Endodermal cell (in vitro differentiated cells): ENCODE measurements around the gene OR52A5. TPM values are rescaled to one million over a fixed set of nuclear protein-coding genes. Genes with fewer than 3 reads are reported as not detected.

Source experiments
- DNase-seq: peaks from one replicate; pipeline ENCODE4 v3.0.0-alpha.2; 2017
- H3K27ac ChIP-seq: 2 replicates; pipeline ENCODE4 v1.5.1; 2013; ENCODE audit warnings: mild to moderate bottlenecking, low read depth, low read length, moderate library complexity
- H3K27me3 ChIP-seq: 2 replicates; pipeline ENCODE4 v1.6.1; 2013; ENCODE audit warnings: mild to moderate bottlenecking, low read length, moderate library complexity; ENCODE audit not compliant: insufficient read depth, control insufficient read depth, poor library complexity, severe bottlenecking
- H3K36me3 ChIP-seq: 2 replicates; pipeline ENCODE4 v1.7.0; 2013; ENCODE audit warnings: mild to moderate bottlenecking, low read length, moderate library complexity; ENCODE audit not compliant: control insufficient read depth, insufficient read depth
- H3K4me1 ChIP-seq: one replicate; pipeline ENCODE4 v1.7.0; 2013; ENCODE audit warnings: low read length; ENCODE audit not compliant: control insufficient read depth, insufficient read depth
- H3K4me3 ChIP-seq: 2 replicates; pipeline ENCODE4 v1.5.1; 2013; ENCODE audit warnings: mild to moderate bottlenecking, low read length, moderate library complexity
- H3K9ac ChIP-seq: 2 replicates; pipeline ENCODE4 v1.6.1; 2013; ENCODE audit warnings: mild to moderate bottlenecking, low read length, moderate library complexity; ENCODE audit not compliant: poor library complexity, severe bottlenecking; ENCODE audit errors: extremely low read depth
- H3K9me3 ChIP-seq: 2 replicates; pipeline ENCODE4 v1.6.1; 2013; ENCODE audit warnings: mild to moderate bottlenecking, low read length, moderate library complexity; ENCODE audit not compliant: control insufficient read depth
- H3K27ac Mint-ChIP-seq: 2 replicates; pipeline ENCODE4 v1.8.0; 2020; ENCODE audit warnings: mixed read lengths
- H3K27me3 Mint-ChIP-seq: 2 replicates; pipeline ENCODE4 v1.8.0; 2021; ENCODE audit warnings: mild to moderate bottlenecking, mixed read lengths; ENCODE audit not compliant: insufficient read depth
- H3K36me3 Mint-ChIP-seq: 2 replicates; pipeline ENCODE4 v1.8.0; 2020; ENCODE audit warnings: low read depth, mixed read lengths
- H3K4me1 Mint-ChIP-seq: 2 replicates; pipeline ENCODE4 v1.8.0; 2020; ENCODE audit warnings: mixed read lengths
- H3K4me3 Mint-ChIP-seq: 2 replicates; pipeline ENCODE4 v1.8.0; 2020; ENCODE audit warnings: mild to moderate bottlenecking, moderate library complexity, mixed read lengths
- H3K9me3 Mint-ChIP-seq: 2 replicates; pipeline ENCODE4 v1.8.0; 2020; ENCODE audit warnings: mild to moderate bottlenecking, mixed read lengths
- WGBS, 2 experiments: methylation state at CpG; one replicate each; pipeline versions ENCODE4 v1.1.5 to v1.1.7; 2013; ENCODE audit warnings: missing lambda C conversion rate in 2 of 2, mixed read lengths in 1 of 2; ENCODE audit not compliant: insufficient coverage in 1 of 2, insufficient read length in 1 of 2; 5-methylcytosine and 5-hydroxymethylcytosine counted together
- total RNA-seq, 2 donors: library from RNA; stranded (reverse); fragmentation: NEBNext Ultra II Directional in 1 of 2; extraction: Animal tissue kit (Norgen Biotek cat#: 25700) in 1 of 2; gene quantifications; 2 replicates in 1 of 2; 3 replicates in 1 of 2; pipeline ENCODE4 v1.2.1, GENCODE V29; 2021
- TF ChIP-seq, protein P1 (sequence below): fragments of 200-600 bp; sonication (generic); conservative IDR thresholded peaks from 2 replicates; pipeline ENCODE4 v1.5.0; 2021; ENCODE audit warnings: antibody characterized with exemption, mild to moderate bottlenecking

The OR52A5 gene
- total RNA-seq, 2 donors from 2014 or later: 0.13 to 0.15 TPM

DNA sequence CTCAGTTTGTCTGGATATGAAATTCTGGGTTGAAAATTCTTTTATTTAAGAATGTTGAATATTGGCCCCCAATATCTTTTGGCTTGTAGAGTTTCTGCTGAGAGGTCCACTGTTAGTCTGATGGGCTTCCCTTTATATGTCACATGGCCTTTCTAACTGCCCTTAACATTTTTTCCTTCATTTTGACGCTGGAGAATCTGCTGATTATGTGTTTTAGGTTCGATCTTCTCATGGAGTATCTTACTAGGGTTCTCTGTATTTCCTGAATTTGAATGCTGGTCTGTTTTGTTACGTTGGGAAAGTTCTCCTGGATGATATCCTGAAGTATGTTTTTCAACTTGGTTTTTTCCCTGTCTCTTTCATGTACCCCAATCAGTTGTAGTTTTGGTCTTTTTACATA is 22.8 kb downstream of the OR52A5 start:
- Histone ChIP-seq H3K9me3 (peaks cover 16% of the 10 kb centered on the region), H3K9ac (no peak overlapping the region), H3K36me3 (no peaks in the 10 kb centered on the region), H3K4me1 (no peaks in the 10 kb centered on the region), H3K27me3 (no peaks in the 10 kb centered on the region), H3K4me3 (no peak overlapping the region), H3K27ac (no peak overlapping the region)
- TF ChIP-seq, protein P1, sequence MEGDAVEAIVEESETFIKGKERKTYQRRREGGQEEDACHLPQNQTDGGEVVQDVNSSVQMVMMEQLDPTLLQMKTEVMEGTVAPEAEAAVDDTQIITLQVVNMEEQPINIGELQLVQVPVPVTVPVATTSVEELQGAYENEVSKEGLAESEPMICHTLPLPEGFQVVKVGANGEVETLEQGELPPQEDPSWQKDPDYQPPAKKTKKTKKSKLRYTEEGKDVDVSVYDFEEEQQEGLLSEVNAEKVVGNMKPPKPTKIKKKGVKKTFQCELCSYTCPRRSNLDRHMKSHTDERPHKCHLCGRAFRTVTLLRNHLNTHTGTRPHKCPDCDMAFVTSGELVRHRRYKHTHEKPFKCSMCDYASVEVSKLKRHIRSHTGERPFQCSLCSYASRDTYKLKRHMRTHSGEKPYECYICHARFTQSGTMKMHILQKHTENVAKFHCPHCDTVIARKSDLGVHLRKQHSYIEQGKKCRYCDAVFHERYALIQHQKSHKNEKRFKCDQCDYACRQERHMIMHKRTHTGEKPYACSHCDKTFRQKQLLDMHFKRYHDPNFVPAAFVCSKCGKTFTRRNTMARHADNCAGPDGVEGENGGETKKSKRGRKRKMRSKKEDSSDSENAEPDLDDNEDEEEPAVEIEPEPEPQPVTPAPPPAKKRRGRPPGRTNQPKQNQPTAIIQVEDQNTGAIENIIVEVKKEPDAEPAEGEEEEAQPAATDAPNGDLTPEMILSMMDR: no peak
- Mint-ChIP-seq H3K9me3 (peaks cover 15% of the 10 kb centered on the region), H3K4me3 (no peak overlapping the region), H3K4me1 (peaks cover 10% of the 10 kb centered on the region), H3K27me3 (no peaks in the 10 kb centered on the region), H3K27ac (no peak overlapping the region), H3K36me3 (peaks cover 9% of the 10 kb centered on the region)
- DNase-seq: no peak
- WGBS, 2 experiments: 87% methylated on average over 3 of the region's 3 CpGs; no CpG with 5 or more reads in 1 of the 2 experiments

DNA sequence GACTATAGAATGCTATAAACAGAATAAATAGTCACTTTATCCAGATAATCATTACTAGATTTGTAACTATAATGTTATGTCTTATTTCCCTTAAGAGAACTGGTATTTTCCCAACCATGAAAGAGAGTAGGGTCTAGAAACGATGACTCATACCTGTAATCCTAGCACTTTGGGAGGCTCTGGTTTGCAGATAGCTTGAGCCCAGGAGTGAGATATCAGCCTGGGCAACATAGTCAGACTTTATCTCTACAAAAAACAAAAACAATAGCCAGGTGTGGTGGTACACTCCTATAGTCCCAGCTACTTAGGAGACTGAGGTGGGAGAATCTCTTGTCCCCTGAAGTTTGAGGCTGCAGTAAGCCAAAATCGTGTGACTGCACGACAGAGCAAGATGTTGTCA is 30.9 kb downstream of the OR52A5 start:
- peak; percentile 54 for DNase-seq

DNA sequence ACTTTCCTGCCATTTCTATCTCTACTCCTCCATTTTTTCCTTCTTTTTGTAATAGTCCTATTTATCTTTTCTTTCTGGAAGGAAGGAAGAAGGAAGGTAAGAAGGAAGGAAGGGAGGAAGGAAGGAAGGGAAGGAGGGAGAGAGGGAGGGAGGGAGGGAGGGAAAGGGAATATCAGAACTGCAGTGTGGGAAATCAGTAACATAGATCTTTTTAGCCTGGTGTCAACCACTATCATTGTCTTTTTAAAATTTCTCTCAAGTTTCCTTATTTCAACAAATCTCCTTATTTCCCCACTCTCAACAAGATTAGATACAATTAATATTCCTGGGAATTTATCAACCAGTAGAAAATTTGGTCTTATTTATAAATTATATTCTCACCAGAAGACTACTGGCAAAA is 35.1 kb downstream of the OR52A5 start:
- no peak overlapping the region for H3K4me3 ChIP-seq
- peaks cover 29% of the 10 kb centered on the region for H3K4me1 Mint-ChIP-seq
- no peaks in the 10 kb centered on the region for H3K27me3 Mint-ChIP-seq
- TF ChIP-seq, protein P1: no peak
- no peak overlapping the region for H3K4me3 Mint-ChIP-seq
- H3K9ac ChIP-seq: no peak overlapping the region
- no peaks in the 10 kb centered on the region for H3K27me3 ChIP-seq
- H3K27ac Mint-ChIP-seq: no peak overlapping the region
- H3K9me3 Mint-ChIP-seq: no peaks in the 10 kb centered on the region
- H3K36me3 Mint-ChIP-seq: no peaks in the 10 kb centered on the region
- H3K4me1 ChIP-seq: peaks cover 3% of the 10 kb centered on the region
- no peak overlapping the region for H3K27ac ChIP-seq
- no peaks in the 10 kb centered on the region for H3K9me3 ChIP-seq
- no peak for DNase-seq
- H3K36me3 ChIP-seq: no peaks in the 10 kb centered on the region

More for the DNA sequence above, 30.9 kb downstream of the OR52A5 start:
- Mint-ChIP-seq H3K4me1 (peaks cover 19% of the 10 kb centered on the region), H3K4me3 (no peak overlapping the region), H3K27ac (peak overlapping the region; percentile 35), H3K27me3 (no peaks in the 10 kb centered on the region), H3K36me3 (no peaks in the 10 kb centered on the region), H3K9me3 (no peaks in the 10 kb centered on the region)
- Histone ChIP-seq H3K36me3 (no peaks in the 10 kb centered on the region), H3K27me3 (no peaks in the 10 kb centered on the region), H3K27ac (no peak overlapping the region), H3K4me3 (no peak overlapping the region), H3K9ac (no peak overlapping the region), H3K9me3 (no peaks in the 10 kb centered on the region), H3K4me1 (no peaks in the 10 kb centered on the region)
- WGBS, 2 experiments: 71 to 73% methylated on average over 1 to 3 of the region's 3 CpGs
- TF ChIP-seq, protein P1: no peak
